ENCODE data around the gene LRRC8E.

The LRRC8E gene

DNA sequence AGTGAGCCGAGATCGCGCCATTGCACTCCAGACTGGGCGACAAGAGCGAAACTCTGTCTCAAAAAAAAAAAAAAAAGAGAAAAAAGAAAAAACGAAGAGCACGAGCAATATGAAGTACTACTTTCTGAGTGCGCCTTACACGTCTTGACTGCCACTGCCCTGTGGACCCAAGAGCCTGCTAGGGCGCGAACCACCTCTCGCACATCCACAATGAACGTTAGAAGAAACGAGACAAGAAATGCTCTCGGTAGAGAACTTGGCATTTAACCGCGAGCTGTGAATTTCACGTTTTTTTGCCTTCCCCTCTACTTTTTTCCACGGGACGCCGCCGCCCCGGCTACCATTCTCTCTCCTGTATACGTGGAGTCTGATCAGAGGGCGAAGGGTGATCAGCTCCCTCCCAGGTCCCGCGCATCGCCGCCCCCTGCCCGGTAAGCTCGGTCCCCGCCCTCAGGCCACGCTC lies 54.7 kb downstream of the LRRC8E start:
- Histone ChIP-seq H3K79me2 (ENCODE audit: insufficient read depth, low read length) (peaks cover 31% of the 10 kb centered on the region), H3K9me3 (ENCODE audit: insufficient read depth, low read depth, low read length) (no peaks in the 10 kb centered on the region), H3K4me1 (ENCODE audit: insufficient read depth, low read length, poor library complexity, severe bottlenecking) (peaks cover 6% of the 10 kb centered on the region), H4K20me1 (ENCODE audit: insufficient read depth, low read length, poor library complexity, severe bottlenecking) (no peaks in the 10 kb centered on the region), H3K27me3 (ENCODE audit: insufficient read depth, low read length, poor library complexity, severe bottlenecking) (no peaks in the 10 kb centered on the region), H3F3A (ENCODE audit: low read depth) (no peaks in the 10 kb centered on the region), H2AFZ (ENCODE audit: low read length) (peak overlapping the region; percentile 91), H3K36me3 (ENCODE audit: insufficient read depth, low read length) (peaks cover 3% of the 10 kb centered on the region; the same call in 1 of the 2 replicates), H3K4me3 (ENCODE audit: low read length, poor library complexity, severe bottlenecking) (peak overlapping the region; percentile 80), H3K9ac (ENCODE audit: low read depth, low read length, poor library complexity, severe bottlenecking) (peak overlapping the region; percentile 90), H3K9me2 (replicated peaks; ENCODE audit: low read depth, low read length) (no peaks in the 10 kb centered on the region), H3K4me2 (ENCODE audit: low read depth, low read length, poor library complexity, severe bottlenecking) (peak overlapping the region; percentile 65)
- TF ChIP-seq, protein P1, sequence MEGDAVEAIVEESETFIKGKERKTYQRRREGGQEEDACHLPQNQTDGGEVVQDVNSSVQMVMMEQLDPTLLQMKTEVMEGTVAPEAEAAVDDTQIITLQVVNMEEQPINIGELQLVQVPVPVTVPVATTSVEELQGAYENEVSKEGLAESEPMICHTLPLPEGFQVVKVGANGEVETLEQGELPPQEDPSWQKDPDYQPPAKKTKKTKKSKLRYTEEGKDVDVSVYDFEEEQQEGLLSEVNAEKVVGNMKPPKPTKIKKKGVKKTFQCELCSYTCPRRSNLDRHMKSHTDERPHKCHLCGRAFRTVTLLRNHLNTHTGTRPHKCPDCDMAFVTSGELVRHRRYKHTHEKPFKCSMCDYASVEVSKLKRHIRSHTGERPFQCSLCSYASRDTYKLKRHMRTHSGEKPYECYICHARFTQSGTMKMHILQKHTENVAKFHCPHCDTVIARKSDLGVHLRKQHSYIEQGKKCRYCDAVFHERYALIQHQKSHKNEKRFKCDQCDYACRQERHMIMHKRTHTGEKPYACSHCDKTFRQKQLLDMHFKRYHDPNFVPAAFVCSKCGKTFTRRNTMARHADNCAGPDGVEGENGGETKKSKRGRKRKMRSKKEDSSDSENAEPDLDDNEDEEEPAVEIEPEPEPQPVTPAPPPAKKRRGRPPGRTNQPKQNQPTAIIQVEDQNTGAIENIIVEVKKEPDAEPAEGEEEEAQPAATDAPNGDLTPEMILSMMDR (conservative IDR thresholded peaks at IDR 0.05; ENCODE audit: low read length) = no peak
- no peak for TF ChIP-seq EZH2phosphoT487 (IDR thresholded peaks at IDR 0.05; ENCODE audit: borderline replicate concordance)

DNA sequence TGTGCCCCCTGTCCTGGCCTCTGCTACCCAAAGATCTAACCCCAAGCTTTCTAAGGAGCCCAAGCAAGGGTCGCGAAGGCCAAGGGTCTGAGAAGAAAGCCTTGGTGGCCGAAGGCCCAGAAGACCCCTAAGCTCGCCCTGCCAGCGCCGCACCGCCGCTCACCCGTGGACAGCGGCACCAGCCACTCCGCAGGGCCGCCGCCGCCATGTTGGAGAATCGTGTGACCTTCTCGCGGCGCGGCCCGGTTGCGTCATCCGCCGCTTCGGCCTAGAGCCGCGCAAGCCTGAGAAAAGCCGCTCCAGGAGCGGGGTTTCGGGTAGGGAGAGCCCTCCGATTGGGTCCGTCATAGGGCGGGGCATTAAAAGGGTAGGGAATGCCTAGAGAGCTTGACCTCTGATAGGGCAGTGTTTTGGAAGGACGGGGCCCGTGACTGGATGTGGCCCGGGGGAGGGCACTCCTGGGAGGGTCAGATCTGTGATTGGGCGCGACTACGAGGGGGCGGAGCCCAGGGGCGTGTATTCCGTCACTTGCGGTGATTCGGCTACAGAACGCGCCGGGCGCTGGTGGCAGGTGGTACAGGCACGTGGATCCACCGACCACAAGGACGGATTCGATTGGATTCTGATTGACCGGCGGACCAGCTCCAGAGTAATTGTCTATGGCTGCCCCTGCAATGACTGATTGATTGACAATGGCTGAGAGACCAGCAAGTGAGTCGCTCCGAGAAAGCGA lies 55.3 kb downstream of the LRRC8E start, which contains the start of gene TIMM44:
Gene TIMM44, minus strand, starts transcription at position 223 of the 733 bp plus-strand sequence. Its CDS starts 15 bp downstream, at position 208.
- Histone ChIP-seq H3F3A (ENCODE audit: low read depth) (no peaks in the 10 kb centered on the region), H3K4me2 (ENCODE audit: low read depth, low read length, poor library complexity, severe bottlenecking) (peak within 1 kb of the TSS; percentile 89), H3K9ac (ENCODE audit: low read depth, low read length, poor library complexity, severe bottlenecking) (peak within 1 kb of the TSS; percentile 90), H3K9me3 (ENCODE audit: insufficient read depth, low read depth, low read length) (no peaks in the 10 kb centered on the region), H3K4me3 (ENCODE audit: low read length, poor library complexity, severe bottlenecking) (peak within 1 kb of the TSS; percentile 80), H3K4me1 (ENCODE audit: insufficient read depth, low read length, poor library complexity, severe bottlenecking) (peaks cover 6% of the 10 kb centered on the region), H3K9me2 (replicated peaks; ENCODE audit: low read depth, low read length) (no peaks in the 10 kb centered on the region), H3K79me2 (ENCODE audit: insufficient read depth, low read length) (peaks cover 31% of the 10 kb centered on the region), H3K36me3 (ENCODE audit: insufficient read depth, low read length) (no peaks in the 10 kb centered on the region), H4K20me1 (ENCODE audit: insufficient read depth, low read length, poor library complexity, severe bottlenecking) (no peaks in the 10 kb centered on the region), H2AFZ (ENCODE audit: low read length) (peak within 1 kb of the TSS; percentile 91), H3K27me3 (ENCODE audit: insufficient read depth, low read length, poor library complexity, severe bottlenecking) (no peaks in the 10 kb centered on the region)
- TF ChIP-seq, protein P1 (conservative IDR thresholded peaks at IDR 0.05; ENCODE audit: low read length) = no peak

DNA sequence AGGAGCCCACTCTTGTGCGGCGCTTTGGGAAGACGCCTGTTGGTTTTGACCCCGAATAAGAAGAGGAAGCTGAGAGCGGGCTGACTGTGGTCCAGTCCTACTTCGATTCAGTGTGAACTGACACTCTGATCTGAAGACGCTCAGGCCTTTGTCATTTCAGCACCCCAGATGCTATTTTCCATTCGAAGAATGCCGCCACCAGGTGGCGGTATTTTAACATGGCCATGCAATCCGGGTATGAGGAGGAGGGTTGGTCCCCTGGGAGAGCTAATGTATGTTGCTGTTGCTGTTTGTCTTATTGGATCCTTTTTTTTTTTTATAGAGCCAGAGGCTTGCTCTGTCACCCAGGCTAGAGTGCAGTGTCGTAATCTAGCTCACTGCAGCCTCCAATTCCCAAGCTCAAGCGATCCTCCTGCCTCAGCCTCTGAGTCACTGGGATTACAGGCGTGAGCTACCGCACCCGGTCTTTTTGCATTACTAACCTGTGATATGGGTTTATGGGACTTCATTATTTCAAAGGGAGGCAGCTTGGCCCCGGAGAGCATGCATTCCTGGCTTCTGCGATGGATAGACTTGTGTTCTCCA lies 56.0 kb downstream of the LRRC8E start:
- Histone ChIP-seq H3K9ac (ENCODE audit: low read depth, low read length, poor library complexity, severe bottlenecking) (peak overlapping the region; percentile 60), H3K9me2 (replicated peaks; ENCODE audit: low read depth, low read length) (no peaks in the 10 kb centered on the region), H3K4me1 (ENCODE audit: insufficient read depth, low read length, poor library complexity, severe bottlenecking) (peaks cover 6% of the 10 kb centered on the region), H4K20me1 (ENCODE audit: insufficient read depth, low read length, poor library complexity, severe bottlenecking) (no peaks in the 10 kb centered on the region), H3K36me3 (ENCODE audit: insufficient read depth, low read length) (no peaks in the 10 kb centered on the region), H3F3A (ENCODE audit: low read depth) (no peaks in the 10 kb centered on the region), H3K4me3 (ENCODE audit: low read length, poor library complexity, severe bottlenecking) (peak overlapping the region; percentile 80), H3K27me3 (ENCODE audit: insufficient read depth, low read length, poor library complexity, severe bottlenecking) (no peaks in the 10 kb centered on the region), H3K79me2 (ENCODE audit: insufficient read depth, low read length) (peaks cover 31% of the 10 kb centered on the region), H3K9me3 (ENCODE audit: insufficient read depth, low read depth, low read length) (no peaks in the 10 kb centered on the region), H3K4me2 (ENCODE audit: low read depth, low read length, poor library complexity, severe bottlenecking) (peak overlapping the region; percentile 89), H2AFZ (ENCODE audit: low read length) (peak overlapping the region; percentile 80)
- TF ChIP-seq EZH2phosphoT487 (IDR thresholded peaks at IDR 0.05; ENCODE audit: borderline replicate concordance) = no peak
- TF ChIP-seq, protein P1 (conservative IDR thresholded peaks at IDR 0.05; ENCODE audit: low read length) = peak; percentile 95
